HEK293 (cell line): Measurements from ENCODE around the gene NEK8.

Experiments
- CTCF ChIA-PET: fragments of 350-600 bp; formaldehyde crosslinking; extraction: SDS; loops from one replicate; lab custom pipeline; 2021; ENCODE audit warnings: antibody characterized with exemption; lab: Yijun Ruan, JAX
- POLR2A ChIA-PET: fragments of 300-600 bp; formaldehyde crosslinking; extraction: SDS; loops from one replicate; lab custom pipeline; 2020; ENCODE audit warnings: antibody characterized with exemption, inconsistent platforms; lab: Yijun Ruan, JAX
- H3K27ac ChIP-seq: fragments of 200-500 bp; sonication (Bioruptor generic); 2 replicates; pipeline ENCODE4 v1.5.1; 2014; ENCODE audit warnings: low read depth, low read length, control low read depth, inconsistent platforms; ENCODE audit errors: extremely low read depth
- H3K36me3 ChIP-seq, 2 experiments: fragments of 200-500 bp in 1 of 2; sonication (Bioruptor generic) in 1 of 2; 1 replicate in 1 of 2; 2 replicates in 1 of 2; pipeline ENCODE4 v1.5.1; 2014 to 2017; ENCODE audit warnings: inconsistent platforms in 2 of 2, low read length in 2 of 2; ENCODE audit not compliant: control insufficient read depth in 2 of 2, insufficient read depth in 1 of 2
- H3K4me1 ChIP-seq: fragments of 200-500 bp; sonication (Bioruptor generic); 2 replicates; pipeline ENCODE4 v1.5.1; 2014; ENCODE audit warnings: mild to moderate bottlenecking, low read length, inconsistent platforms; ENCODE audit not compliant: control insufficient read depth, insufficient read depth
- H3K4me3 ChIP-seq: 2 replicates; pipeline ENCODE4 v1.5.1; 2011; ENCODE audit warnings: low read depth, mild to moderate bottlenecking, control low read depth, low read length, moderate library complexity
- H3K9me3 ChIP-seq: fragments of 200-500 bp; sonication (Bioruptor generic); 2 replicates; pipeline ENCODE4 v1.5.1; 2014; ENCODE audit warnings: low read depth, low read length, inconsistent platforms; ENCODE audit not compliant: control insufficient read depth, insufficient read depth
- PRDM1 ChIP-seq: fragments of 450-650 bp; formaldehyde crosslinking; IDR thresholded peaks from 2 replicates; pipeline ENCODE4; 2016; ENCODE audit warnings: missing biosample characterization, missing genetic modification characterization
- PRDM10 ChIP-seq: fragments of 450-650 bp; formaldehyde crosslinking; IDR thresholded peaks from 2 replicates; pipeline ENCODE4 v1.5.1; 2016; ENCODE audit warnings: missing biosample characterization, missing genetic modification characterization
- SCRT2 ChIP-seq: fragments of 450-650 bp; formaldehyde crosslinking; IDR thresholded peaks from 2 replicates; pipeline ENCODE4 v1.5.1; 2016; ENCODE audit warnings: missing biosample characterization, missing genetic modification characterization
- SP2 ChIP-seq: fragments of 450-650 bp; formaldehyde crosslinking; IDR thresholded peaks from 2 replicates; pipeline ENCODE4 v1.5.1; 2016; ENCODE audit warnings: missing biosample characterization, missing genetic modification characterization
- YY2 ChIP-seq: fragments of 450-650 bp; formaldehyde crosslinking; IDR thresholded peaks from 2 replicates; pipeline ENCODE4 v1.5.1; 2016; ENCODE audit warnings: missing biosample characterization, missing genetic modification characterization
- ZNF830 ChIP-seq: fragments of 450-650 bp; IDR thresholded peaks from 2 replicates; pipeline ENCODE4 v1.5.0; 2018; ENCODE audit warnings: missing biosample characterization, missing genetic modification characterization, low read depth, mild to moderate bottlenecking, moderate library complexity
- ZSCAN23 ChIP-seq: fragments of 450-650 bp; formaldehyde crosslinking; IDR thresholded peaks from 2 replicates; pipeline ENCODE4 v1.5.1; 2016; ENCODE audit warnings: missing biosample characterization, missing genetic modification characterization
- TF ChIP-seq, protein P1 (sequence below): fragments of 450-650 bp; formaldehyde crosslinking; IDR thresholded peaks from 2 replicates; pipeline ENCODE4 v1.5.1; 2016; ENCODE audit warnings: missing biosample characterization, missing genetic modification characterization
- TF ChIP-seq, protein P2 (sequence below): fragments of 450-650 bp; formaldehyde crosslinking; IDR thresholded peaks from 2 replicates; pipeline ENCODE4 v1.5.1; 2016; ENCODE audit warnings: missing biosample characterization, missing genetic modification characterization

NEK8 gene

GRCh38 chr17:28747051-28747691 lies 18.6 kb downstream of the NEK8 start:
- POLR2A ChIA-PET: interaction anchor here (6.4 to 14.1 kb wide), 2 partner anchors 21 to 27 kb away, joined by 64 to 448 read pairs; partner anchors contain the start of genes NEK8, RPL23A and TLCD1
- H3K4me1 ChIP-seq: peaks cover 11% of the 10 kb centered on the region; the same call in 1 of the 2 replicates
- peaks cover 7 to 69% of the 10 kb centered on the region in 2 experiments; a peak in 2 of 3 replicates for H3K36me3 ChIP-seq
- CTCF ChIA-PET: interaction anchor here (0.6 to 16.7 kb wide), 4 partner anchors 16 to 206 kb away, joined by 3 to 445 read pairs (median 90); partner anchors contain the start of genes NEK8, RPL23A and TLCD1
- H3K9me3 ChIP-seq: no peaks in the 10 kb centered on the region
- no peak overlapping the region for H3K4me3 ChIP-seq
- H3K27ac ChIP-seq: no peak overlapping the region
- TF ChIP-seq SCRT2 (tag by site-specific recombination): peak; percentile 6; the same call in 1 of the 2 replicates
- peak; percentile 48 for TF ChIP-seq PRDM10 (tag by site-specific recombination)
- TF ChIP-seq ZSCAN23: no peak
- 0 out of 2 replicates have a peak, but pooled peaks have one; percentile 8 for TF ChIP-seq PRDM1
- TF ChIP-seq, protein P1, sequence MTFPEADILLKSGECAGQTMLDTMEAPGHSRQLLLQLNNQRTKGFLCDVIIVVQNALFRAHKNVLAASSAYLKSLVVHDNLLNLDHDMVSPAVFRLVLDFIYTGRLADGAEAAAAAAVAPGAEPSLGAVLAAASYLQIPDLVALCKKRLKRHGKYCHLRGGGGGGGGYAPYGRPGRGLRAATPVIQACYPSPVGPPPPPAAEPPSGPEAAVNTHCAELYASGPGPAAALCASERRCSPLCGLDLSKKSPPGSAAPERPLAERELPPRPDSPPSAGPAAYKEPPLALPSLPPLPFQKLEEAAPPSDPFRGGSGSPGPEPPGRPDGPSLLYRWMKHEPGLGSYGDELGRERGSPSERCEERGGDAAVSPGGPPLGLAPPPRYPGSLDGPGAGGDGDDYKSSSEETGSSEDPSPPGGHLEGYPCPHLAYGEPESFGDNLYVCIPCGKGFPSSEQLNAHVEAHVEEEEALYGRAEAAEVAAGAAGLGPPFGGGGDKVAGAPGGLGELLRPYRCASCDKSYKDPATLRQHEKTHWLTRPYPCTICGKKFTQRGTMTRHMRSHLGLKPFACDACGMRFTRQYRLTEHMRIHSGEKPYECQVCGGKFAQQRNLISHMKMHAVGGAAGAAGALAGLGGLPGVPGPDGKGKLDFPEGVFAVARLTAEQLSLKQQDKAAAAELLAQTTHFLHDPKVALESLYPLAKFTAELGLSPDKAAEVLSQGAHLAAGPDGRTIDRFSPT (tag by site-specific recombination): peak; percentile 62
- 0 out of 2 replicates have a peak, but pooled peaks have one; percentile 4 for TF ChIP-seq SP2 (tag by site-specific recombination)
- TF ChIP-seq ZNF830 (tag by site-specific recombination): no peak

- Histone ChIP-seq H3K4me1 (peaks cover 8% of the 10 kb centered on the region; the same call in 1 of the 2 replicates), H3K27ac (no peak overlapping the region), H3K4me3 (no peak overlapping the region), H3K36me3 (peaks cover 7 to 73% of the 10 kb centered on the region in 2 experiments; a peak in 2 of 3 replicates), H3K9me3 (no peaks in the 10 kb centered on the region)
- POLR2A ChIA-PET: interaction anchor here (1.1 to 14.1 kb wide), 5 partner anchors 11 to 29 kb away, joined by 3 to 448 read pairs (median 17); partner anchors contain the start of genes NEK8, RPL23A and TLCD1
- TF ChIP-seq, protein P2, sequence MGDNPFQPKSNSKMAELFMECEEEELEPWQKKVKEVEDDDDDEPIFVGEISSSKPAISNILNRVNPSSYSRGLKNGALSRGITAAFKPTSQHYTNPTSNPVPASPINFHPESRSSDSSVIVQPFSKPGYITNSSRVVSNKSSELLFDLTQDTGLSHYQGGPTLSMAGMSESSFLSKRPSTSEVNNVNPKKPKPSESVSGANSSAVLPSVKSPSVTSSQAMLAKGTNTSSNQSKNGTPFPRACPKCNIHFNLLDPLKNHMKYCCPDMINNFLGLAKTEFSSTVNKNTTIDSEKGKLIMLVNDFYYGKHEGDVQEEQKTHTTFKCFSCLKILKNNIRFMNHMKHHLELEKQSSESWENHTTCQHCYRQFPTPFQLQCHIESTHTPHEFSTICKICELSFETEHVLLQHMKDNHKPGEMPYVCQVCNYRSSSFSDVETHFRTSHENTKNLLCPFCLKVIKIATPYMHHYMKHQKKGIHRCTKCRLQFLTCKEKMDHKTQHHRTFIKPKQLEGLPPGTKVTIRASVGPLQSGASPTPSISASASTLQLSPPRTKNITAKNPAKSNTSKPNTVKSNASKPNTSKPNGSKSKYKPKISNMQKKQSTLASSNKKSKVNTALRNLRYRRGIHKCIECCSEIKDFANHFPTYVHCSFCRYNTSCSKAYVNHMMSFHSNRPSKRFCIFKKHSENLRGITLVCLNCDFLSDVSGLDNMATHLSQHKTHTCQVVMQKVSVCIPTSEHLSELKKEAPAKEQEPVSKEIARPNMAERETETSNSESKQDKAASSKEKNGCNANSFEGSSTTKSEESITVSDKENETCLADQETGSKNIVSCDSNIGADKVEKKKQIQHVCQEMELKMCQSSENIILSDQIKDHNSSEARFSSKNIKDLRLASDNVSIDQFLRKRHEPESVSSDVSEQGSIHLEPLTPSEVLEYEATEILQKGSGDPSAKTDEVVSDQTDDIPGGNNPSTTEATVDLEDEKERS (tag by site-specific recombination): no peak
- no peak for TF ChIP-seq YY2 (tag by site-specific recombination)
- TF ChIP-seq SCRT2 (tag by site-specific recombination): peak; percentile 21; the same call in 1 of the 2 replicates
- CTCF ChIA-PET: interaction anchor here (0.8 to 16.7 kb wide), 6 partner anchors 14 to 205 kb away, joined by 3 to 445 read pairs (median 16); partner anchors contain the start of genes NEK8, RPL23A and TLCD1
Measured at GRCh38 chr17:28747801-28748750, 19.5 kb downstream of the NEK8 start.
